T-cell (primary cell): ENCODE measurements around the gene MFAP3. TPM values are rescaled to one million over a fixed set of nuclear protein-coding genes. Genes with fewer than 3 reads are reported as not detected.
"Not testable (repeated sequence)": the region's sequence is repeated elsewhere in the genome, so short reads cannot be mapped to it uniquely, and the experiment has no call there.

ENCODE experiments used
- ATAC-seq, 4 experiments: fragments of 200-7000 bp in 3 of 4; fragments of 150-1000 bp in 1 of 4; cut with Tn5 transposase; replicated peaks in 1 of 4; 1 replicate in 3 of 4; 2 replicates in 1 of 4; pipeline ENCODE4 v1.10.0; 2021; ENCODE audit warnings: moderate library complexity in 3 of 4, mild to moderate bottlenecking in 2 of 4, moderate number of reproducible peaks in 1 of 4
- CTCF ChIA-PET, 2 donors: fragments of 300-600 bp; sonication (Branson Sonifier 250); formaldehyde crosslinking; loops; one replicate each; lab custom pipeline; 2022; ENCODE audit warnings: antibody characterized with exemption in 2 of 2; lab: Charles Lee
- POLR2A ChIA-PET, 2 donors: fragments of 300-600 bp; sonication (Branson Sonifier 250); formaldehyde crosslinking; loops; one replicate each; lab custom pipeline; 2022; ENCODE audit warnings: antibody characterized with exemption in 2 of 2; lab: Charles Lee
- DNase-seq, 35 experiments: peaks; one replicate each; pipeline versions ENCODE4 v3.0.0 to v3.0.0-alpha.2; 2013 to 2023
- H3K27ac ChIP-seq: one replicate; pipeline ENCODE4 v1.5.1; 2013; ENCODE audit warnings: low read length
- H3K27me3 ChIP-seq, 2 experiments: replicated peaks in 1 of 2; 1 replicate in 1 of 2; 2 replicates in 1 of 2; pipeline versions ENCODE4 v1.6.1 to v1.7.0; 2013; ENCODE audit warnings: low read length in 1 of 2, mixed read lengths in 1 of 2; ENCODE audit not compliant: control insufficient read depth in 2 of 2, insufficient read depth in 2 of 2; ENCODE audit errors: extremely low read depth in 1 of 2
- H3K36me3 ChIP-seq, 2 donors: 1 replicate in 1 of 2; 2 replicates in 1 of 2; pipeline versions ENCODE4 v1.6.1 to v1.7.0; 2013; ENCODE audit warnings: low read length in 1 of 2; ENCODE audit not compliant: control insufficient read depth in 2 of 2, insufficient read depth in 1 of 2; ENCODE audit errors: extremely low read depth in 1 of 2
- H3K4me1 ChIP-seq, 2 experiments: 1 replicate in 1 of 2; 2 replicates in 1 of 2; pipeline versions ENCODE4 v1.6.1 to v1.7.0; 2013; ENCODE audit warnings: low read length in 2 of 2, mixed read lengths in 1 of 2; ENCODE audit not compliant: insufficient read depth in 2 of 2, control insufficient read depth in 1 of 2; ENCODE audit errors: extremely low read depth in 1 of 2
- H3K4me3 ChIP-seq, 2 donors: 1 replicate in 1 of 2; 2 replicates in 1 of 2; pipeline versions ENCODE4 v1.5.1 to v1.7.0; 2013; ENCODE audit warnings: mild to moderate bottlenecking in 2 of 2, low read length in 1 of 2, moderate library complexity in 1 of 2; ENCODE audit not compliant: control insufficient read depth in 1 of 2; ENCODE audit errors: extremely low read depth in 1 of 2
- H3K9me3 ChIP-seq: 2 replicates; pipeline ENCODE4 v1.7.0; 2013
- H3K27ac Mint-ChIP-seq, 2 donors: one replicate each; pipeline ENCODE4 v1.8.0; 2020 to 2021; ENCODE audit warnings: mild to moderate bottlenecking in 2 of 2, mixed read lengths in 2 of 2
- H3K27me3 Mint-ChIP-seq, 2 donors: one replicate each; pipeline ENCODE4 v1.8.0; 2021 to 2022; ENCODE audit warnings: mixed read lengths in 2 of 2
- H3K36me3 Mint-ChIP-seq: one replicate; pipeline ENCODE4 v1.8.0; 2021; ENCODE audit warnings: mixed read lengths
- H3K4me1 Mint-ChIP-seq, 3 donors: one replicate each; pipeline ENCODE4 v1.8.0; 2020 to 2022; ENCODE audit warnings: mixed read lengths in 3 of 3, mild to moderate bottlenecking in 1 of 3
- H3K4me3 Mint-ChIP-seq, 3 donors: one replicate each; pipeline ENCODE4 v1.8.0; 2020 to 2022; ENCODE audit warnings: mild to moderate bottlenecking in 3 of 3, mixed read lengths in 3 of 3, moderate library complexity in 3 of 3
- H3K9me3 Mint-ChIP-seq, 3 donors: one replicate each; pipeline ENCODE4 v1.8.0; 2020 to 2022; ENCODE audit warnings: mixed read lengths in 3 of 3
- WGBS: methylation state at CpG from one replicate; pipeline ENCODE4 v1.1.5; 2013; ENCODE audit warnings: missing lambda C conversion rate; ENCODE audit not compliant: insufficient coverage; 5-methylcytosine and 5-hydroxymethylcytosine counted together
- total RNA-seq, 35 experiments: library from RNA in 6 of 35; stranded (reverse) in 6 of 35; fragments of 120-200 nt in 1 of 35; gene quantifications; one replicate each; pipeline versions ENCODE4 v1.2.1 to v1.2.4 and lab custom pipeline; 2013 to 2026

MFAP3 gene
- total RNA-seq, 5 donors from 2014 or later (not counting 1 experiment from before 2014, with no cell fraction given), result 15.5 to 25.1 (median 23.6) TPM

GRCh38 chr5:154002093-154002492 lies 36.7 kb upstream of the MFAP3 start:
- no CpG with 5 or more reads among the region's 4 CpGs for WGBS
- peaks cover 60% of the 10 kb centered on the region for H3K36me3 Mint-ChIP-seq

GRCh38 chr5:154002511-154003020 lies 36.2 kb upstream of the MFAP3 start:
- Mint-ChIP-seq H3K27me3 (no peaks in the 10 kb centered on the region), H3K9me3 (peaks cover 0 to 5% (median 0%) of the 10 kb centered on the region in 3 donors), H3K4me3 (no peak overlapping the region), H3K27ac (no peak overlapping the region), H3K4me1 (no peaks in the 10 kb centered on the region), H3K36me3 (peaks cover 57% of the 10 kb centered on the region)
- no peak overlapping the region for H3K27ac ChIP-seq
- ChIA-PET CTCF (no interaction called here), POLR2A (interaction anchor here in 1 of 2 donors (0.7 kb wide), 1 partner anchor 204 kb away, joined by 5 read pairs; no protein-coding TSS in a partner anchor)
- 83% methylated on average over 5 of the region's 7 CpGs for WGBS
- H3K4me3 ChIP-seq, result no peak overlapping the region
- no peaks in the 10 kb centered on the region for H3K4me1 ChIP-seq
- H3K36me3 ChIP-seq, result peaks cover 0 to 20% of the 10 kb centered on the region in 2 donors
- ATAC-seq (no peak), DNase-seq (no peak)
- no peaks in the 10 kb centered on the region for H3K27me3 ChIP-seq
- no peaks in the 10 kb centered on the region for H3K9me3 ChIP-seq

More at GRCh38 chr5:154002093-154002492, 36.7 kb upstream of the MFAP3 start:
- Mint-ChIP-seq H3K4me1 (no peaks in the 10 kb centered on the region), H3K27me3 (no peaks in the 10 kb centered on the region), H3K4me3 (no peak overlapping the region), H3K9me3 (peaks cover 0 to 5% (median 0%) of the 10 kb centered on the region in 3 donors), H3K27ac (no peak overlapping the region)
- Histone ChIP-seq H3K36me3 (peaks cover 0 to 20% of the 10 kb centered on the region in 2 donors), H3K4me1 (no peaks in the 10 kb centered on the region), H3K9me3 (no peaks in the 10 kb centered on the region), H3K27ac (no peak overlapping the region), H3K27me3 (no peaks in the 10 kb centered on the region), H3K4me3 (no peak overlapping the region)
- CTCF ChIA-PET, result no interaction called here
- no peak for DNase-seq
- ATAC-seq, result no peak
- POLR2A ChIA-PET, result no interaction called here

GRCh38 chr5:154005648-154006047 lies 33.1 kb upstream of the MFAP3 start:
- WGBS, result no CpG with 5 or more reads among the region's 1 CpG
- H3K27ac ChIP-seq, result no peak overlapping the region
- no peaks in the 10 kb centered on the region for H3K4me1 Mint-ChIP-seq
- H3K36me3 ChIP-seq, result peaks cover 4 to 13% of the 10 kb centered on the region in 2 donors
- no peak overlapping the region for H3K27ac Mint-ChIP-seq
- no peak for ATAC-seq
- H3K4me3 Mint-ChIP-seq, result no peak overlapping the region
- H3K9me3 Mint-ChIP-seq, result no peaks in the 10 kb centered on the region
- H3K27me3 Mint-ChIP-seq, result no peaks in the 10 kb centered on the region
- peaks cover 58% of the 10 kb centered on the region for H3K36me3 Mint-ChIP-seq
- no peaks in the 10 kb centered on the region for H3K4me1 ChIP-seq
- no peak for DNase-seq
- H3K27me3 ChIP-seq, result no peaks in the 10 kb centered on the region
- H3K9me3 ChIP-seq, result no peaks in the 10 kb centered on the region
- POLR2A ChIA-PET, result no interaction called here
- CTCF ChIA-PET, result no interaction called here
- H3K4me3 ChIP-seq, result no peak overlapping the region

DNA sequence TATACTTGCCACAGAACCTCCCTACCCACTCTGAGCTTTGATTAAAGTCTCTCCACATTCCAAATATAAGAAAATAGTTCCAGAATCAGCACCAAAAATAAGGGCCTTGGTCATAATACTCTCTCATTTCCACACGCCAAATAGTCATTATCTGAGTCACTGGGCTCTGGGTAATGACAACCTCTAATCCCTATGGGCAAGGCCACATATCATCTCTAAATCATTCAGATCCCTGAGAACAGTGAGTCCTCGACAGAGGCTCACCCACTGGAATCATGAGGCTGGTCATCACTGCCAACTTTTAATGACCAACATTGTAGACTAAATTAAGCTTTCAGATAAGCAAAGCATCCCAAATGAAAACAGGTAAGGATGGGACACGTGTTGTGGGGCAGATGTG lies 28.1 kb upstream of the MFAP3 start:
- peaks cover 72% of the 10 kb centered on the region for H3K36me3 Mint-ChIP-seq

DNA sequence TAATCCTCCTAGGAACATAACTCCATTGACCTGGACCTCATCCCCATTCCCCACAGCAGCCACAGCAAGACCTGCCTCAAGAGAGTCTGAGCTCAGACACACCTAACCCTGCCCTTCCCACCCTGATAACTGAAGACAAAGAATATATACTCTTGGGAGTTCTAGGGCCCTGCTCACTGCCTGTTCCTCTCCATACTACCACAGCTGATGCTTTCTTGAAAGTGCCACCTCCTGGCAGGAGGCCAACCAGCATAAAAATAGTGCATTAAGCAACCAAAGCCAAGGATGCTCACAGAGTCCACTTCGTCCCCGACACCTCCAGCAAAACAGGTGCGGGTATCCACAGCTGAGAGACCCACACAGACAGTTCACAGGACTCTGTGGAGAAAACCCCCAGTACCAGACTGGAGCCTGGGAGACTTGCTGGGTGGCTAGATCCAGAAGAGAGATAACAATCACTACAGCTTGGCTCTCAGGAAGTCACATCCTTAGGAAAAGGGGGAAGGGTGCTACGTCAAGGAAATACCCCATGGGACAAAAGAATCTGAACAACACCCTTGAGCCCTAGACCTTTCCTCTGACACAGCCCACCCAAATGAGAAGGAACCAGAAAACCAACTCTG lies 23.6 kb upstream of the MFAP3 start:
- POLR2A ChIA-PET, result no interaction called here
- Histone ChIP-seq H3K27me3 (no peaks in the 10 kb centered on the region), H3K4me3 (no peak overlapping the region), H3K9me3 (no peaks in the 10 kb centered on the region), H3K4me1 (no peaks in the 10 kb centered on the region), H3K36me3 (peaks cover 4 to 30% of the 10 kb centered on the region in 2 donors), H3K27ac (no peak overlapping the region)
- Mint-ChIP-seq H3K36me3 (peaks cover 86% of the 10 kb centered on the region), H3K4me3 (no peak overlapping the region), H3K27me3 (no peaks in the 10 kb centered on the region), H3K4me1 (peaks cover 11 to 29% (median 12%) of the 10 kb centered on the region in 3 donors), H3K27ac (no peak overlapping the region), H3K9me3 (peaks cover 0 to 3% (median 0%) of the 10 kb centered on the region in 3 donors)
- no peak for ATAC-seq
- no peak for DNase-seq
- CTCF ChIA-PET, result no interaction called here
- WGBS, result 100% methylated on average over 1 of the region's 4 CpGs

More for the DNA sequence above, 28.1 kb upstream of the MFAP3 start:
- ATAC-seq (no peak), DNase-seq (no peak)
- CTCF ChIA-PET, result no interaction called here
- Histone ChIP-seq H3K27ac (no peak overlapping the region), H3K4me1 (no peaks in the 10 kb centered on the region), H3K4me3 (no peak overlapping the region), H3K36me3 (peaks cover 4 to 28% of the 10 kb centered on the region in 2 donors), H3K9me3 (no peaks in the 10 kb centered on the region), H3K27me3 (no peaks in the 10 kb centered on the region)
- POLR2A ChIA-PET, result no interaction called here
- H3K27me3 Mint-ChIP-seq, result no peaks in the 10 kb centered on the region
- H3K4me1 Mint-ChIP-seq, result peaks cover 0 to 5% (median 0%) of the 10 kb centered on the region in 3 donors
- no peak overlapping the region for H3K27ac Mint-ChIP-seq
- 67% methylated on average over 1 of the region's 3 CpGs for whole genome bisulfite sequencing
- H3K9me3 Mint-ChIP-seq, result no peaks in the 10 kb centered on the region
- no peak overlapping the region for H3K4me3 Mint-ChIP-seq

GRCh38 chr5:154018919-154019318 lies 19.8 kb upstream of the MFAP3 start:
- H3K4me3 Mint-ChIP-seq, H3K27ac Mint-ChIP-seq, CTCF ChIA-PET, H3K27ac ChIP-seq, H3K27me3 Mint-ChIP-seq, H3K4me3 ChIP-seq, H3K27me3 ChIP-seq, H3K4me1 ChIP-seq, H3K9me3 Mint-ChIP-seq, H3K9me3 ChIP-seq, ATAC-seq, DNase-seq, POLR2A ChIA-PET: not testable (repeated sequence)
- H3K4me1 Mint-ChIP-seq, result peaks cover 22 to 41% (median 22%) of the 10 kb centered on the region in 3 donors
- WGBS, result no CpG with 5 or more reads among the region's 1 CpG
- H3K36me3 Mint-ChIP-seq, result peaks cover 91% of the 10 kb centered on the region
- peaks cover 0 to 21% of the 10 kb centered on the region in 2 donors for H3K36me3 ChIP-seq
